ENCODE data around the gene PHACTR2. TPM values are rescaled to one million over a fixed set of nuclear protein-coding genes. Genes with fewer than 3 reads are reported as not detected.
A peak's percentile ranks its signal among the peaks of the same experiment; 100 is the strongest.

The PHACTR2 gene
- total RNA-seq, 1 experiment from 2014 or later, result 39.8 TPM

GRCh38 chr6:143675946-143676345 is 1.8 kb upstream of the PHACTR2 start:
- ChIA-PET CTCF (interaction anchor here (0.6 kb wide), 1 partner anchor 1053 kb away, joined by 3 read pairs; no protein-coding TSS in a partner anchor), POLR2A (ENCODE audit: unreplicated experiment) (interaction anchor here (1.0 kb wide), 1 partner anchor 14 kb away, joined by 6 read pairs; no protein-coding TSS in a partner anchor)
- peaks cover 76% of the 10 kb centered on the region for H3K4me1 ChIP-seq (replicated peaks; ENCODE audit: insufficient read depth)

DNA sequence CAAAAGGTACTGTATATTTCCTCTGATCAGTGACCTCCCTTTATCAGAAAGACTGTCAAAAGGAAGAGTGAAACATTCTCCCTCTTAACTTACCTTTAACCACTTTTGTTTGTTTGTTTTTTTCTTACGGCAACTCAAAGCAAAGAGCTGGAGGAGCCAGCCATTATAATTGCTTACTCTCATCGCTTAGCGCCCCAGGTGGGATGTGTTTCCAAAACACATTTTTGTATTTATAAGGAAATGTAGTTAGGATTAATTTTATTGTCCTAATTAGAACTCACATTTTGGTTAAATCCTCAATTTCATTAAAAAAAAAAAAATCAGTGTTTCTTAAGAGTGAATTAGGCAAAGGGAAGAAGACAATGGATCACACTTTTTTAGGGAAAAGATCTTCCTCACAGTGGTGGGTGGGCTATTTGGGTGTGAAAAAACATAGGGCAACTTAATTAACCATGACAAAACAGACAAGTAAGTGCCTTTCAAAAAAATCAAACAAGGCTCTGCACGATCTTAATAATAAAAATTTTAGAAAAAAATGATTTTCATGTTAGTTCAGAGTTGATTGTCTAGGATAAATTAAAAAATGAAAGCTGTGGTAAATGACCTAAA is 1.2 kb upstream of the PHACTR2 start:
- peak in 1 of 2 experiments; percentile 76 for DNase-seq
- H3K9me3 ChIP-seq (ENCODE audit: insufficient read depth, low read depth), result no peaks in the 10 kb centered on the region
- H3K79me2 ChIP-seq (ENCODE audit: low read depth), result peaks cover 46% of the 10 kb centered on the region
- no peak for TF ChIP-seq EZH2 (IDR thresholded peaks at IDR 0.05; ENCODE audit: low read depth)
- TF ChIP-seq CTCF (conservative IDR thresholded peaks at IDR 0.05), result no peak
- H2AFZ ChIP-seq, result peak overlapping the region; percentile 56; the same call in 1 of the 2 replicates
- peak overlapping the region; percentile 45 for H3K4me3 ChIP-seq
- peaks cover 43% of the 10 kb centered on the region for H3F3A ChIP-seq (ENCODE audit: insufficient read depth, low read depth)
- no peaks in the 10 kb centered on the region for H3K36me3 ChIP-seq (ENCODE audit: low read depth)
- H3K4me2 ChIP-seq, result peak overlapping the region; percentile 98
- H3K27me3 ChIP-seq (ENCODE audit: insufficient read depth, low read depth), result no peaks in the 10 kb centered on the region
- H3K9me2 ChIP-seq (ENCODE audit: insufficient read depth), result no peaks in the 10 kb centered on the region
- no TSS peak for BruUV-seq (replicated peaks)
- intact Hi-C loops (cut with micrococcal nuclease; ENCODE audit: unreplicated experiment), result loop anchor here (5.0 to 10.0 kb wide), 4 partner anchors 336 to 1662 kb away; partner anchors contain the start of gene HIVEP2
- H3K4me1 ChIP-seq (replicated peaks; ENCODE audit: insufficient read depth), result peaks cover 79% of the 10 kb centered on the region
- no peaks in the 10 kb centered on the region for H4K20me1 ChIP-seq (ENCODE audit: insufficient read depth)
- peak overlapping the region; percentile 92 for H3K27ac ChIP-seq
- ChIA-PET CTCF (no interaction called here), POLR2A (ENCODE audit: unreplicated experiment) (interaction anchor here (1.0 kb wide), 1 partner anchor 13 kb away, joined by 6 read pairs; no protein-coding TSS in a partner anchor)

More at GRCh38 chr6:143675946-143676345, 1.8 kb upstream of the PHACTR2 start:
- H4K20me1 ChIP-seq (ENCODE audit: insufficient read depth), result no peaks in the 10 kb centered on the region
- H2AFZ ChIP-seq, result no peak overlapping the region
- H3K4me3 ChIP-seq, result peak overlapping the region; percentile 45; the same call in 1 of the 2 replicates
- TF ChIP-seq EZH2 (IDR thresholded peaks at IDR 0.05; ENCODE audit: low read depth) (no peak), CTCF (conservative IDR thresholded peaks at IDR 0.05) (no peak)
- BruUV-seq (replicated peaks), result no TSS peak
- H3K27ac ChIP-seq, result peak overlapping the region; percentile 92
- H3K4me2 ChIP-seq, result peak overlapping the region; percentile 98
- intact Hi-C loops (cut with micrococcal nuclease; ENCODE audit: unreplicated experiment), result loop anchor here (5.0 to 10.0 kb wide), 4 partner anchors 336 to 1661 kb away; partner anchors contain the start of gene HIVEP2
- peaks cover 43% of the 10 kb centered on the region for H3F3A ChIP-seq (ENCODE audit: insufficient read depth, low read depth)
- peaks cover 40% of the 10 kb centered on the region for H3K79me2 ChIP-seq (ENCODE audit: low read depth)
- H3K36me3 ChIP-seq (ENCODE audit: low read depth), result no peaks in the 10 kb centered on the region
- no peaks in the 10 kb centered on the region for H3K9me3 ChIP-seq (ENCODE audit: insufficient read depth, low read depth)
- DNase-seq, result peak in 1 of 2 experiments; percentile 97
- H3K27me3 ChIP-seq (ENCODE audit: insufficient read depth, low read depth), result no peaks in the 10 kb centered on the region
- H3K9me2 ChIP-seq (ENCODE audit: insufficient read depth), result no peaks in the 10 kb centered on the region

GRCh38 chr6:143677577-143677890 is 231 bp upstream of the PHACTR2 start:
- no peaks in the 10 kb centered on the region for H3K27me3 ChIP-seq (ENCODE audit: insufficient read depth, low read depth)
- intact Hi-C loops (cut with micrococcal nuclease; ENCODE audit: unreplicated experiment), result loop anchor here (5.0 to 10.0 kb wide), 4 partner anchors 335 to 1663 kb away; partner anchors contain the start of gene HIVEP2

More at GRCh38 chr6:143677577-143677890, 231 bp upstream of the PHACTR2 start:
- TF ChIP-seq CTCF (conservative IDR thresholded peaks at IDR 0.05) (no peak), EZH2 (IDR thresholded peaks at IDR 0.05; ENCODE audit: low read depth) (no peak)
- no peaks in the 10 kb centered on the region for H3K9me2 ChIP-seq (ENCODE audit: insufficient read depth)
- no peak for DNase-seq
- CTCF ChIA-PET, result no interaction called here
- peak overlapping the region; percentile 95; the same call in 1 of the 2 replicates for H3K4me3 ChIP-seq
- POLR2A ChIA-PET (ENCODE audit: unreplicated experiment), result interaction anchor here (0.6 to 0.7 kb wide), 3 partner anchors 13 to 418 kb away, joined by 3 to 5 read pairs (median 4); partner anchors contain the start of gene SF3B5
- H3F3A ChIP-seq (ENCODE audit: insufficient read depth, low read depth), result peaks cover 43% of the 10 kb centered on the region
- peaks cover 72% of the 10 kb centered on the region for H3K4me1 ChIP-seq (replicated peaks; ENCODE audit: insufficient read depth)
- BruUV-seq (replicated peaks), result no TSS peak
- peak overlapping the region; percentile 92 for H3K27ac ChIP-seq
- H3K36me3 ChIP-seq (ENCODE audit: low read depth), result no peaks in the 10 kb centered on the region
- H3K9me3 ChIP-seq (ENCODE audit: insufficient read depth, low read depth), result 0 out of 2 replicates have a peak, but pooled peaks cover 4% of the 10 kb centered on the region
- H4K20me1 ChIP-seq (ENCODE audit: insufficient read depth), result no peaks in the 10 kb centered on the region
- H3K4me2 ChIP-seq, result peak overlapping the region; percentile 98
- H2AFZ ChIP-seq, result peak overlapping the region; percentile 85; the same call in 1 of the 2 replicates
- peaks cover 56% of the 10 kb centered on the region for H3K79me2 ChIP-seq (ENCODE audit: low read depth)
